HG03439 (cell line): ENCODE data around the gene DTNB.
"Not testable (repeated sequence)": the region's sequence is repeated elsewhere in the genome, so short reads cannot be mapped to it uniquely, and the experiment has no call there.

ENCODE experiments used
- ATAC-seq: cut with Tn5 transposase; IDR thresholded peaks from one replicate; pipeline ENCODE4 v1.9.1; 2021; ENCODE audit warnings: mild to moderate bottlenecking, moderate library complexity; ENCODE audit not compliant: unreplicated experiment

The DTNB gene

GRCh38 chr2:25426326-25426725, 247.1 kb downstream of the DTNB start:
- ATAC-seq: no peak

- ATAC-seq: no peak
Observed at GRCh38 chr2:25424426-25425028, 248.8 kb downstream of the DTNB start.

- peak; percentile 37 for ATAC-seq
Observed at GRCh38 chr2:25421820-25422411, 251.5 kb downstream of the DTNB start.

GRCh38 chr2:25421289-25421688, 252.1 kb downstream of the DTNB start:
- no peak for ATAC-seq

- peak; percentile 42 for ATAC-seq
Observed at GRCh38 chr2:25420820-25421237, 252.5 kb downstream of the DTNB start.

GRCh38 chr2:25419678-25420242, 253.6 kb downstream of the DTNB start:
- ATAC-seq: peak; percentile 53

GRCh38 chr2:25418944-25419677, 254.3 kb downstream of the DTNB start:
- ATAC-seq: no peak

- ATAC-seq: no peak
Observed at GRCh38 chr2:25417715-25418369, 255.5 kb downstream of the DTNB start.

GRCh38 chr2:25416674-25417073, 256.7 kb downstream of the DTNB start:
- ATAC-seq: no peak

- no peak for ATAC-seq
Observed at GRCh38 chr2:25414781-25415180, 258.6 kb downstream of the DTNB start.

GRCh38 chr2:25413409-25413808, 260.0 kb downstream of the DTNB start:
- ATAC-seq: not testable (repeated sequence)

- no peak for ATAC-seq
Observed at GRCh38 chr2:25411753-25412152, 261.6 kb downstream of the DTNB start.

GRCh38 chr2:25411281-25411680, 262.1 kb downstream of the DTNB start:
- ATAC-seq: no peak

GRCh38 chr2:25410370-25410769, 263.0 kb downstream of the DTNB start:
- no peak for ATAC-seq

- ATAC-seq: no peak
Observed at GRCh38 chr2:25409468-25409867, 263.9 kb downstream of the DTNB start.

GRCh38 chr2:25409044-25409443, 264.3 kb downstream of the DTNB start:
- ATAC-seq: no peak

- ATAC-seq: no peak
Observed at GRCh38 chr2:25405611-25406295, 267.6 kb downstream of the DTNB start.

GRCh38 chr2:25403120-25403760, 270.1 kb downstream of the DTNB start:
- peak; percentile 48 for ATAC-seq

- ATAC-seq: peak; percentile 45
Observed at GRCh38 chr2:25402477-25402876, 270.9 kb downstream of the DTNB start.

- no peak for ATAC-seq
Observed at GRCh38 chr2:25401307-25402026, 271.9 kb downstream of the DTNB start.
